ENCODE measurements around the gene TANC1. TPM values are rescaled to one million over a fixed set of nuclear protein-coding genes. Genes with fewer than 3 reads are reported as not detected.

Gene TANC1
- total and polyA plus RNA-seq, 2 of the 4 experiments (the other 2 are of a cell fraction), result 10.2 to 12.9 TPM

DNA sequence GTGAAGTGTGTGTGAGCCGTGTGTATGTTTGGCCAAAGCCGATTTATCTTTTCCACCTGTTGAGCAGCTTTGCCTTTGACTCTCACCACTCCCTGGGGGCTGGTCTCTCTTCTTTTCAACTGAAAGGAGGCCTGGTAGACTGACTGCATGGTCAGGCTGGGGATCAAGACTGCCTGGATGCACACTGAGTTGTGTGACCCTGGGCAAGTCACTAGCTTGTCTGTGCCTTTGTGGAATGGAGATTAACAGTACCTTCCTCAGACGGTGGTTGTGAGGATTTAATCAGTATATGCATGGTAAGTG lies 85.5 kb downstream of the TANC1 start (continued):
- TF ChIP-seq, protein P1, sequence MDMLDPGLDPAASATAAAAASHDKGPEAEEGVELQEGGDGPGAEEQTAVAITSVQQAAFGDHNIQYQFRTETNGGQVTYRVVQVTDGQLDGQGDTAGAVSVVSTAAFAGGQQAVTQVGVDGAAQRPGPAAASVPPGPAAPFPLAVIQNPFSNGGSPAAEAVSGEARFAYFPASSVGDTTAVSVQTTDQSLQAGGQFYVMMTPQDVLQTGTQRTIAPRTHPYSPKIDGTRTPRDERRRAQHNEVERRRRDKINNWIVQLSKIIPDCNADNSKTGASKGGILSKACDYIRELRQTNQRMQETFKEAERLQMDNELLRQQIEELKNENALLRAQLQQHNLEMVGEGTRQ (IDR thresholded peaks at IDR 0.05; ENCODE audit: low read depth, low read length), result no peak
- no peak for TF ChIP-seq MXI1 (IDR thresholded peaks at IDR 0.05; ENCODE audit: borderline replicate concordance, low read depth, low read length)
- TF ChIP-seq MAFK (IDR thresholded peaks at IDR 0.05; ENCODE audit: low read depth, low read length), result no peak
- TF ChIP-seq FOS (IDR thresholded peaks at IDR 0.05; ENCODE audit: low read depth, low read length), result no peak
- no peak for TF ChIP-seq POLR2A (IDR thresholded peaks at IDR 0.05; ENCODE audit: low read depth, low read length)

DNA sequence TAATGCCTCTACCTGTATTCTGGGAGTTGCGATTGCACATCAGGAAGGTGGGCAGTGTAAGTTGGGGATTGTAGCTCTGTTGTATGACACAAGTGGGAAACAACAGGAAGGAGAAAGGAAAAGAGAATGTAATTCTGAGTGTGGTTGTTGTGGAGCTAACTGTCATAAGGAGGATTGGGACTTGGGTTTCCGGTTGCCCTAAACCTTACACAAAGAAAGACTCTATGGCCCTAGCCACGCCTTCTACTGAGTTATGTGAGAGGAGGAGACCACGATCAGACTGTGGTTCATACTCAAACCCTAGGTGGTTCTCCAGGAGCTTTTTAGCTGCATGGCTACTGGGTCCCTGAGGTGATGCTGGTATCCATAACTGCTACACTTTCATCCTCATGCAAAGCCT lies 86.5 kb downstream of the TANC1 start:
- Histone ChIP-seq H4K20me1 (ENCODE audit: insufficient read depth, low read length) (peaks cover 5% of the 10 kb centered on the region; the same call in 1 of the 2 replicates), H3K27ac (ENCODE audit: insufficient read depth, low read length) (no peak overlapping the region), H3K56ac (ENCODE audit: extremely low read depth, insufficient read depth, low read length) (no peak overlapping the region), H3K18ac (ENCODE audit: low read depth, low read length) (peak overlapping the region; percentile 67), H3K14ac (replicated peaks; ENCODE audit: low read depth, low read length) (peak overlapping the region; percentile 24; the same call in 1 of the 2 replicates), H3K4me3 (ENCODE audit: insufficient read depth, low read depth, low read length) (no peak overlapping the region), H3K9ac (ENCODE audit: low read depth, low read length) (no peak overlapping the region), H3K23ac (ENCODE audit: low read depth, low read length) (peak overlapping the region; percentile 5; the same call in 1 of the 2 replicates), H3K4ac (ENCODE audit: low read depth, low read length) (peak overlapping the region; percentile 44), H2BK15ac (ENCODE audit: low read depth, low read length) (peak overlapping the region; percentile 65; the same call in 2 of the 3 replicates), H3K4me1 (ENCODE audit: control insufficient read depth, insufficient read depth, low read length) (peaks cover 18% of the 10 kb centered on the region), H4K91ac (ENCODE audit: insufficient read depth, low read depth, low read length) (peak overlapping the region; percentile 46), H3K27me3 (ENCODE audit: control insufficient read depth, insufficient read depth, low read length) (no peaks in the 10 kb centered on the region), H2AK5ac (ENCODE audit: low read depth, low read length) (peak overlapping the region; percentile 61; the same call in 1 of the 2 replicates), H2BK120ac (ENCODE audit: low read depth, low read length) (0 out of 2 replicates have a peak overlapping the region, but pooled peaks have one; percentile 12), H2AK9ac (replicated peaks; ENCODE audit: low read depth, low read length, poor library complexity) (no peak overlapping the region), H3K9me1 (ENCODE audit: insufficient read depth, low read length) (peaks cover 23% of the 10 kb centered on the region), H3K4me2 (ENCODE audit: low read depth, low read length) (no peak overlapping the region), H2BK5ac (ENCODE audit: low read depth, low read length, poor library complexity, severe bottlenecking) (no peak overlapping the region), H3K36me3 (ENCODE audit: control insufficient read depth, insufficient read depth, low read length) (peaks cover 2% of the 10 kb centered on the region; the same call in 1 of the 2 replicates), H3K79me1 (ENCODE audit: low read depth in 1 of 2, low read length in 2 of 2) (peaks cover 33 to 74% of the 10 kb centered on the region in 2 experiments), H4K8ac (ENCODE audit: low read depth in 2 of 2, low read length in 2 of 2) (peak overlapping the region; percentile 34 to 42; a peak in 2 of 4 replicates), H2AFZ (replicated peaks; ENCODE audit: low read length, poor library complexity) (no peak overlapping the region), H2BK20ac (ENCODE audit: low read depth, low read length) (no peak overlapping the region; the same call in 1 of the 2 replicates), H4K5ac (ENCODE audit: low read depth, low read length) (peak overlapping the region; percentile 57), H3K9me3 (ENCODE audit: control insufficient read depth, insufficient read depth, low read length) (no peaks in the 10 kb centered on the region)
- ChIA-PET POLR2A (ENCODE audit: unreplicated experiment) (interaction anchor here (0.6 kb wide), 1 partner anchor 219 kb away, joined by 3 read pairs; no protein-coding TSS in a partner anchor), CTCF (no interaction called here)
- dilution Hi-C loops (cut with HindIII; ENCODE audit: low sequenced_read_pairs, unreplicated experiment) (no loop called here), in situ Hi-C loops (cut with MboI; ENCODE audit: low sequenced_read_pairs) (no loop called here), intact Hi-C loops (cut with micrococcal nuclease) (no loop called here)
- no peak for ATAC-seq (ENCODE audit: low read depth)
- no peak for DNase-seq
- no peak for TF ChIP-seq MXI1 (IDR thresholded peaks at IDR 0.05; ENCODE audit: borderline replicate concordance, low read depth, low read length)
- no peak for TF ChIP-seq MAZ (IDR thresholded peaks at IDR 0.05; ENCODE audit: borderline replicate concordance, low read depth, low read length)
- TF ChIP-seq MAFK (IDR thresholded peaks at IDR 0.05; ENCODE audit: low read depth, low read length), result no peak
- TF ChIP-seq BHLHE40 (IDR thresholded peaks at IDR 0.05; ENCODE audit: low read depth, low read length), result no peak
- TF ChIP-seq, protein P1 (IDR thresholded peaks at IDR 0.05; ENCODE audit: low read depth, low read length), result no peak
- no CpG with 5 or more reads among the region's 4 CpGs for WGBS, 2 experiments (ENCODE audit: extremely low coverage in 2 of 2, insufficient read length in 1 of 2)
- no TSS peak for BruUV-seq (replicated peaks)

Measured in IMR-90 (cell line).